ENCODE data around the gene FAM200A. TPM values are rescaled to one million over a fixed set of nuclear protein-coding genes. Genes with fewer than 3 reads are reported as not detected.

Gene FAM200A
- total and polyA plus RNA-seq, 2 experiments from 2014 or later = 7.7 to 7.9 TPM

DNA sequence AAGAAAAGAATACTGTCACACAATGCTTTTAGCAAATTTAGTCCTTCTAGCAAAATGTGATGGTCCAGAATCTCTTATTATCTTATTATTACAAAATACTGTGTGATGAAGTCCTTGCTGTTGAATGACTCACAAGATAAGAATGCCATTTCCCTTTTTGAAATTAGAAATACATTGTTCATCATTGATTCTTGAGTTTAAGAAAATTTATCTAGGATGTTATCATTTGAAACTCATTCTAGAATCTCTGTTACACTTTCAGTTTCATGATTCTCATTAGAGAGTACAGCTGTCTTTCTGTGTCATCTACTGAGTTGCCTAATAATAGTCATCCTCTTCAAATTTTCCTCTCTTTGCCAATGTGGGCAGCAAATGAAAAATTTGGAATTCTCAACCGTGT is 37.9 kb downstream of the FAM200A start:
- H3K4me2 ChIP-seq = no peak overlapping the region
- H3K4me3 Mint-ChIP-seq = no peak overlapping the region
- peaks cover 17% of the 10 kb centered on the region for H3K79me2 ChIP-seq (replicated peaks; ENCODE audit: insufficient read depth)
- TF ChIP-seq, protein P1, sequence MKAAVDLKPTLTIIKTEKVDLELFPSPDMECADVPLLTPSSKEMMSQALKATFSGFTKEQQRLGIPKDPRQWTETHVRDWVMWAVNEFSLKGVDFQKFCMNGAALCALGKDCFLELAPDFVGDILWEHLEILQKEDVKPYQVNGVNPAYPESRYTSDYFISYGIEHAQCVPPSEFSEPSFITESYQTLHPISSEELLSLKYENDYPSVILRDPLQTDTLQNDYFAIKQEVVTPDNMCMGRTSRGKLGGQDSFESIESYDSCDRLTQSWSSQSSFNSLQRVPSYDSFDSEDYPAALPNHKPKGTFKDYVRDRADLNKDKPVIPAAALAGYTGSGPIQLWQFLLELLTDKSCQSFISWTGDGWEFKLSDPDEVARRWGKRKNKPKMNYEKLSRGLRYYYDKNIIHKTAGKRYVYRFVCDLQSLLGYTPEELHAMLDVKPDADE (IDR thresholded peaks at IDR 0.05) = no peak
- TF ChIP-seq, protein P2, sequence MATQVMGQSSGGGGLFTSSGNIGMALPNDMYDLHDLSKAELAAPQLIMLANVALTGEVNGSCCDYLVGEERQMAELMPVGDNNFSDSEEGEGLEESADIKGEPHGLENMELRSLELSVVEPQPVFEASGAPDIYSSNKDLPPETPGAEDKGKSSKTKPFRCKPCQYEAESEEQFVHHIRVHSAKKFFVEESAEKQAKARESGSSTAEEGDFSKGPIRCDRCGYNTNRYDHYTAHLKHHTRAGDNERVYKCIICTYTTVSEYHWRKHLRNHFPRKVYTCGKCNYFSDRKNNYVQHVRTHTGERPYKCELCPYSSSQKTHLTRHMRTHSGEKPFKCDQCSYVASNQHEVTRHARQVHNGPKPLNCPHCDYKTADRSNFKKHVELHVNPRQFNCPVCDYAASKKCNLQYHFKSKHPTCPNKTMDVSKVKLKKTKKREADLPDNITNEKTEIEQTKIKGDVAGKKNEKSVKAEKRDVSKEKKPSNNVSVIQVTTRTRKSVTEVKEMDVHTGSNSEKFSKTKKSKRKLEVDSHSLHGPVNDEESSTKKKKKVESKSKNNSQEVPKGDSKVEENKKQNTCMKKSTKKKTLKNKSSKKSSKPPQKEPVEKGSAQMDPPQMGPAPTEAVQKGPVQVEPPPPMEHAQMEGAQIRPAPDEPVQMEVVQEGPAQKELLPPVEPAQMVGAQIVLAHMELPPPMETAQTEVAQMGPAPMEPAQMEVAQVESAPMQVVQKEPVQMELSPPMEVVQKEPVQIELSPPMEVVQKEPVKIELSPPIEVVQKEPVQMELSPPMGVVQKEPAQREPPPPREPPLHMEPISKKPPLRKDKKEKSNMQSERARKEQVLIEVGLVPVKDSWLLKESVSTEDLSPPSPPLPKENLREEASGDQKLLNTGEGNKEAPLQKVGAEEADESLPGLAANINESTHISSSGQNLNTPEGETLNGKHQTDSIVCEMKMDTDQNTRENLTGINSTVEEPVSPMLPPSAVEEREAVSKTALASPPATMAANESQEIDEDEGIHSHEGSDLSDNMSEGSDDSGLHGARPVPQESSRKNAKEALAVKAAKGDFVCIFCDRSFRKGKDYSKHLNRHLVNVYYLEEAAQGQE (IDR thresholded peaks at IDR 0.05; ENCODE audit: unreplicated experiment) = no peak
- TF ChIP-seq POLR2AphosphoS5 (IDR thresholded peaks at IDR 0.05; ENCODE audit: low read depth) (no peak), STAT1 (IDR thresholded peaks at IDR 0.05; ENCODE audit: unreplicated experiment) (no peak), JUNB (IDR thresholded peaks at IDR 0.05; ENCODE audit: unreplicated experiment) (no peak), NANOG (IDR thresholded peaks at IDR 0.05; ENCODE audit: borderline replicate concordance) (no peak), ZNF114 (CRISPR knock-in tag; IDR thresholded peaks at IDR 0.05) (no peak), EZH2phosphoT487 (IDR thresholded peaks at IDR 0.05; ENCODE audit: unreplicated experiment) (no peak)
- TF ChIP-seq, protein P3, sequence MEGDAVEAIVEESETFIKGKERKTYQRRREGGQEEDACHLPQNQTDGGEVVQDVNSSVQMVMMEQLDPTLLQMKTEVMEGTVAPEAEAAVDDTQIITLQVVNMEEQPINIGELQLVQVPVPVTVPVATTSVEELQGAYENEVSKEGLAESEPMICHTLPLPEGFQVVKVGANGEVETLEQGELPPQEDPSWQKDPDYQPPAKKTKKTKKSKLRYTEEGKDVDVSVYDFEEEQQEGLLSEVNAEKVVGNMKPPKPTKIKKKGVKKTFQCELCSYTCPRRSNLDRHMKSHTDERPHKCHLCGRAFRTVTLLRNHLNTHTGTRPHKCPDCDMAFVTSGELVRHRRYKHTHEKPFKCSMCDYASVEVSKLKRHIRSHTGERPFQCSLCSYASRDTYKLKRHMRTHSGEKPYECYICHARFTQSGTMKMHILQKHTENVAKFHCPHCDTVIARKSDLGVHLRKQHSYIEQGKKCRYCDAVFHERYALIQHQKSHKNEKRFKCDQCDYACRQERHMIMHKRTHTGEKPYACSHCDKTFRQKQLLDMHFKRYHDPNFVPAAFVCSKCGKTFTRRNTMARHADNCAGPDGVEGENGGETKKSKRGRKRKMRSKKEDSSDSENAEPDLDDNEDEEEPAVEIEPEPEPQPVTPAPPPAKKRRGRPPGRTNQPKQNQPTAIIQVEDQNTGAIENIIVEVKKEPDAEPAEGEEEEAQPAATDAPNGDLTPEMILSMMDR (conservative IDR thresholded peaks at IDR 0.05; ENCODE audit: low read depth in 2 of 2) = no peak
- TF ChIP-seq, protein P4, sequence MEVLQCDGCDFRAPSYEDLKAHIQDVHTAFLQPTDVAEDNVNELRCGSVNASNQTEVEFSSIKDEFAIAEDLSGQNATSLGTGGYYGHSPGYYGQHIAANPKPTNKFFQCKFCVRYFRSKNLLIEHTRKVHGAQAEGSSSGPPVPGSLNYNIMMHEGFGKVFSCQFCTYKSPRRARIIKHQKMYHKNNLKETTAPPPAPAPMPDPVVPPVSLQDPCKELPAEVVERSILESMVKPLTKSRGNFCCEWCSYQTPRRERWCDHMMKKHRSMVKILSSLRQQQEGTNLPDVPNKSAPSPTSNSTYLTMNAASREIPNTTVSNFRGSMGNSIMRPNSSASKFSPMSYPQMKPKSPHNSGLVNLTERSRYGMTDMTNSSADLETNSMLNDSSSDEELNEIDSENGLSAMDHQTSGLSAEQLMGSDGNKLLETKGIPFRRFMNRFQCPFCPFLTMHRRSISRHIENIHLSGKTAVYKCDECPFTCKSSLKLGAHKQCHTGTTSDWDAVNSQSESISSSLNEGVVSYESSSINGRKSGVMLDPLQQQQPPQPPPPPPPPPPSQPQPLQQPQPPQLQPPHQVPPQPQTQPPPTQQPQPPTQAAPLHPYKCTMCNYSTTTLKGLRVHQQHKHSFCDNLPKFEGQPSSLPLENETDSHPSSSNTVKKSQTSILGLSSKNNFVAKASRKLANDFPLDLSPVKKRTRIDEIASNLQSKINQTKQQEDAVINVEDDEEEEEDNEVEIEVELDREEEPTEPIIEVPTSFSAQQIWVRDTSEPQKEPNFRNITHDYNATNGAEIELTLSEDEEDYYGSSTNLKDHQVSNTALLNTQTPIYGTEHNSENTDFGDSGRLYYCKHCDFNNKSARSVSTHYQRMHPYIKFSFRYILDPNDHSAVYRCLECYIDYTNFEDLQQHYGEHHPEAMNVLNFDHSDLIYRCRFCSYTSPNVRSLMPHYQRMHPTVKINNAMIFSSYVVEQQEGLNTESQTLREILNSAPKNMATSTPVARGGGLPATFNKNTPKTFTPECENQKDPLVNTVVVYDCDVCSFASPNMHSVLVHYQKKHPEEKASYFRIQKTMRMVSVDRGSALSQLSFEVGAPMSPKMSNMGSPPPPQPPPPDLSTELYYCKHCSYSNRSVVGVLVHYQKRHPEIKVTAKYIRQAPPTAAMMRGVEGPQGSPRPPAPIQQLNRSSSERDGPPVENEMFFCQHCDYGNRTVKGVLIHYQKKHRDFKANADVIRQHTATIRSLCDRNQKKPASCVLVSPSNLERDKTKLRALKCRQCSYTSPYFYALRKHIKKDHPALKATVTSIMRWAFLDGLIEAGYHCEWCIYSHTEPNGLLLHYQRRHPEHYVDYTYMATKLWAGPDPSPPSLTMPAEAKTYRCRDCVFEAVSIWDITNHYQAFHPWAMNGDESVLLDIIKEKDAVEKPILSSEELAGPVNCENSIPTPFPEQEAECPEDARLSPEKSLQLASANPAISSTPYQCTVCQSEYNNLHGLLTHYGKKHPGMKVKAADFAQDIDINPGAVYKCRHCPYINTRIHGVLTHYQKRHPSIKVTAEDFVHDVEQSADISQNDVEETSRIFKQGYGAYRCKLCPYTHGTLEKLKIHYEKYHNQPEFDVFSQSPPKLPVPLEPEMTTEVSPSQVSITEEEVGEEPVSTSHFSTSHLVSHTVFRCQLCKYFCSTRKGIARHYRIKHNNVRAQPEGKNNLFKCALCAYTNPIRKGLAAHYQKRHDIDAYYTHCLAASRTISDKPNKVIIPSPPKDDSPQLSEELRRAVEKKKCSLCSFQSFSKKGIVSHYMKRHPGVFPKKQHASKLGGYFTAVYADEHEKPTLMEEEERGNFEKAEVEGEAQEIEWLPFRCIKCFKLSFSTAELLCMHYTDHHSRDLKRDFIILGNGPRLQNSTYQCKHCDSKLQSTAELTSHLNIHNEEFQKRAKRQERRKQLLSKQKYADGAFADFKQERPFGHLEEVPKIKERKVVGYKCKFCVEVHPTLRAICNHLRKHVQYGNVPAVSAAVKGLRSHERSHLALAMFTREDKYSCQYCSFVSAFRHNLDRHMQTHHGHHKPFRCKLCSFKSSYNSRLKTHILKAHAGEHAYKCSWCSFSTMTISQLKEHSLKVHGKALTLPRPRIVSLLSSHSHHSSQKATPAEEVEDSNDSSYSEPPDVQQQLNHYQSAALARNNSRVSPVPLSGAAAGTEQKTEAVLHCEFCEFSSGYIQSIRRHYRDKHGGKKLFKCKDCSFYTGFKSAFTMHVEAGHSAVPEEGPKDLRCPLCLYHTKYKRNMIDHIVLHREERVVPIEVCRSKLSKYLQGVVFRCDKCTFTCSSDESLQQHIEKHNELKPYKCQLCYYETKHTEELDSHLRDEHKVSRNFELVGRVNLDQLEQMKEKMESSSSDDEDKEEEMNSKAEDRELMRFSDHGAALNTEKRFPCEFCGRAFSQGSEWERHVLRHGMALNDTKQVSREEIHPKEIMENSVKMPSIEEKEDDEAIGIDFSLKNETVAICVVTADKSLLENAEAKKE (CRISPR knock-in tag; IDR thresholded peaks at IDR 0.05) = no peak
- no peaks in the 10 kb centered on the region for H3K9me3 Mint-ChIP-seq
- H3K36me3 Mint-ChIP-seq (ENCODE audit: low read depth) = peaks cover 35% of the 10 kb centered on the region
- no peaks in the 10 kb centered on the region for H3K4me1 ChIP-seq (ENCODE audit: insufficient read depth)
- H3K4me1 Mint-ChIP-seq = no peaks in the 10 kb centered on the region
- no peak overlapping the region for H2AFZ ChIP-seq
- H3K9me2 ChIP-seq (ENCODE audit: insufficient read depth) = no peaks in the 10 kb centered on the region
- peaks cover 8% of the 10 kb centered on the region; the same call in 1 of the 2 replicates for H4K20me1 ChIP-seq (replicated peaks; ENCODE audit: insufficient read depth)
- H3K4me3 ChIP-seq = no peak overlapping the region
- H3K27ac ChIP-seq (ENCODE audit: low read depth) = no peak overlapping the region
- peaks cover 4% of the 10 kb centered on the region; the same call in 1 of the 2 replicates for H3K36me3 ChIP-seq (ENCODE audit: insufficient read depth)
- no peaks in the 10 kb centered on the region for H3K27me3 ChIP-seq (ENCODE audit: insufficient read depth)
- ATAC-seq = no peak
- H3K27ac Mint-ChIP-seq = no peak overlapping the region
- no peaks in the 10 kb centered on the region for H3K27me3 Mint-ChIP-seq (ENCODE audit: insufficient read depth, low read depth, poor library complexity)
- H3F3A ChIP-seq (replicated peaks; ENCODE audit: low read depth) = no peaks in the 10 kb centered on the region
- DNase-seq (ENCODE audit: low spot score) = no peak

All from GM23338 (cell line).